Measurements from ENCODE around the gene YEATS2. TPM values are rescaled to one million over a fixed set of nuclear protein-coding genes. Genes with fewer than 3 reads are reported as not detected.
A peak's percentile ranks its signal among the peaks of the same experiment; 100 is the strongest.
"Not testable (repeated sequence)": the region's sequence is repeated elsewhere in the genome, so short reads cannot be mapped to it uniquely, and the experiment has no call there.

The YEATS2 gene
- polyA plus RNA-seq (2013, experiment 1 of 2), result 34.0 TPM
- 39.1 TPM for polyA plus RNA-seq (2013, experiment 2 of 2)

DNA sequence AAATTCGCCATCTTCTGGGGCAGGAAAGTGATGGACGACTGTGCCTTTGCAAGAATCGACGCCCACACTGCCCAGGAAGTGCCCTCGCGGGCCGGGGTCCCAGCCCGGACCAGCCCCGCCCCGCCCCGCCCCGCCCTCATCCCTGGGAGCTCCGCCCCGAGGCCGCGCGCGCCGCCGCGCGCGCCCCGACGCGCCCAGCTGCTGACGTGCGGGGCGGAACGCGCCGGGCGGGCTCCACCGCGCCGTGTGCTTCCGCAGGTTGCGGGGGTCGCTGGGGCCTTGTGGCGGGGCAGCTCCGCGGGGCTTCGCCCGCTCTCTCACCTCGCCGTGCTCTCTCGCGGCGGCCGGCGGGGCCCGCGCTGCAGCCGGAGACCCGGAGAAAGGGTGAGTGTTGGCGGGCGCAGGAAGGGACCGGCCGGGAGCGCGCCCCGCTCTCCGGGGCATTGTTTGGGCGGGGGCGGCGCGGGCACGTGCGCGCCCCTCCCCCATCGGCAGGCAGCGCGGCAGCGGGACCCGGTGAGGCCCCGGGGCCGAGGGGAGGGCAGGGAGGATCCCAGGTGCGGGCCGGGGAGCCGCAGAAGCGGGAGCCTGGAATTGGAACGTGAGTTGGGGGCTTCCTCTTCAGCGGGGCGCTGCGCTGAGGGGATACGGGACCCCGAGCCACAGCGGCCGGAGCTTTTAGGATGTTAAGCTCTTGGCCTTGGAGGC is at the start of gene YEATS2:
TSS of gene YEATS2 (plus strand) at position 188 of the 708 bp plus-strand sequence. CDS start 17,366 bp downstream, outside the sequence.
- Histone ChIP-seq H3K9ac (ENCODE audit: low read depth, low read length) (peak within 1 kb of the TSS; percentile 98), H3K36me3 (ENCODE audit: insufficient read depth, low read length) (no peaks in the 10 kb centered on the region), H3K27ac (ENCODE audit: low read depth, low read length) (peak within 1 kb of the TSS; percentile 91), H3K9me3 (ENCODE audit: insufficient read depth, low read depth, low read length) (no peaks in the 10 kb centered on the region), H3K27me3 (ENCODE audit: insufficient read depth, low read length) (no peaks in the 10 kb centered on the region), H3K4me1 (ENCODE audit: insufficient read depth, low read length) (peaks cover 12% of the 10 kb centered on the region), H3K4me3 (ENCODE audit: low read length) (peak within 1 kb of the TSS; percentile 79)
- WGBS, result under 1% methylated on average over 89 of the region's 89 CpGs

DNA sequence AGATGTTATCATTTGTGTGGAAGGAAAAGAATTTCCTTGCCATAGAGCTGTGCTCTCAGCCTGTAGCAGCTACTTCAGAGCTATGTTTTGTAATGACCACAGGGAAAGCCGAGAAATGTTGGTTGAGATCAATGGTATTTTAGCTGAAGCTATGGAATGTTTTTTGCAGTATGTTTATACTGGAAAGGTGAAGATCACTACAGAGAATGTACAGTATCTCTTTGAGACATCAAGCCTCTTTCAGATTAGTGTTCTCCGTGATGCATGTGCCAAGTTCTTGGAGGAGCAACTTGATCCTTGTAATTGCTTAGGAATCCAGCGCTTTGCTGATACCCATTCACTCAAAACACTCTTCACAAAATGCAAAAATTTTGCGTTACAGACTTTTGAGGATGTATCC is 47.0 kb upstream of the YEATS2 start:
- Histone ChIP-seq H3K36me3 (ENCODE audit: insufficient read depth, low read length) (peaks cover 54% of the 10 kb centered on the region), H3K27ac (ENCODE audit: low read depth, low read length) (no peak overlapping the region), H3K9me3 (ENCODE audit: insufficient read depth, low read depth, low read length) (peaks cover 50% of the 10 kb centered on the region), H3K4me1 (ENCODE audit: insufficient read depth, low read length) (no peaks in the 10 kb centered on the region), H3K9ac (ENCODE audit: low read depth, low read length) (no peak overlapping the region), H3K27me3 (ENCODE audit: insufficient read depth, low read length) (no peaks in the 10 kb centered on the region), H3K4me3 (ENCODE audit: low read length) (no peak overlapping the region)
- WGBS, result 95% methylated on average over 4 of the region's 4 CpGs

DNA sequence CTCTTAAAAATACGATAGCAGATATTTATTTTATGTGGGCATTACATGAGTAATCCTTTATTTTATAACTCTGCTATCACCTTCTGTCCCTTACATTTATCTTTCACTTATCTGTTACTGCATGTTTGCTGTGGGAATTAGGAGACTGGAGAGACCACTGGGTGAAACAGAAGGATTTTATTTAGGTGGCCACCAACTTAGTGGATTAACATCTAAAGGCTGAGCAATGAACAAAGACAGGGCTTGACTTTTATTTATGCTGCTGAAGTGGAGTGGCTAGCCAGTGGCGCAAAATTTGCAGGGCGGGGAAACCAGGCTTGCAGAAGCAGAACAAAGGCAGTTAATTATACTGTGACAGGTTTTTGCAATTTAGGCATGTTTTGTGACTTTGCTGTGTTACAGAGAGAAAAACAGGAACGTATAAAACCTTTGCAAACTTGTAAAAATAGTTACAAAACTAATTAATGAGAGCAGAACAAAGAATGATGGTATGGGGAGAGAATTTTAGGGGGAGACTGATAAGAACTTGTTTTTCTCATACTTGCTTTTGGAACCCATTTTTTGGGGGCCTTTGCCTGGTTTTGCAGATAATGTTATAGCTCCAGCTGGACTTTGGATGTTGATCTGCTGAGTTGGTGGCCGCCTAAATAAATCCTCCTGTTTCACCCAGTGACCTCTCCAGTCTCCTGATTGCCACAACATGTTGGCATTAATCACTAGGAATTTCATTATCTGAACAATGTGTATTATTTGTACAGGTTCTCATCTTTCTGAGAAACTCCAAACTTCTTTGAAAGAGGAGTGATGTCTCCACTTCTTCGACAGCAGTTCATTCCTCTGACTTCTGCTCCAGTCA is 44.2 kb upstream of the YEATS2 start:
- no peak overlapping the region for H3K27ac ChIP-seq (ENCODE audit: low read depth, low read length)
- H3K4me3 ChIP-seq (ENCODE audit: low read length), result no peak overlapping the region
- H3K9me3 ChIP-seq (ENCODE audit: insufficient read depth, low read depth, low read length), result peaks cover 50% of the 10 kb centered on the region
- H3K27me3 ChIP-seq (ENCODE audit: insufficient read depth, low read length), result no peaks in the 10 kb centered on the region
- WGBS, result 92% methylated on average over 5 of the region's 6 CpGs
- H3K9ac ChIP-seq (ENCODE audit: low read depth, low read length), result no peak overlapping the region
- no peaks in the 10 kb centered on the region for H3K4me1 ChIP-seq (ENCODE audit: insufficient read depth, low read length)
- H3K36me3 ChIP-seq (ENCODE audit: insufficient read depth, low read length), result peaks cover 56% of the 10 kb centered on the region

DNA sequence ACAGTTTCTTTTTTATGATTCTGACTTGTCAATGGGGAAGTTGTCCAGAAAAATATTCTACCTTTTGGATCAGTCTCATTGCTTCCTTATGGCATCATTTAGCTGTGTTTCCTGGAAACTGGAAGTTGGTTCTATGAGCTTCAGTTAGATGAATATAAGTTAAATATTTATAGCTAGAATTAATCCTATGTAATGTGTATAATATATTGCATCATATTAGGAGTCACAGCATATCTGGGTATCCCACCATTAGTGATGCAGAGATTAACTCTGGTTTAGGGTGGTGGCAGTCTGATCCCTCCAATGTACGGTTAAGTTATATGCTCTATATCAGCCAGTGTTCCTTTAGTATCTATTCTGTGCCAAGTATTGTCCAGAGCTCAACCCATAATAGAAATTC is 42.9 kb upstream of the YEATS2 start:
- Histone ChIP-seq H3K9ac (ENCODE audit: low read depth, low read length) (no peak overlapping the region), H3K9me3 (ENCODE audit: insufficient read depth, low read depth, low read length) (peaks cover 50% of the 10 kb centered on the region), H3K36me3 (ENCODE audit: insufficient read depth, low read length) (peaks cover 56% of the 10 kb centered on the region), H3K27ac (ENCODE audit: low read depth, low read length) (no peak overlapping the region), H3K4me1 (ENCODE audit: insufficient read depth, low read length) (no peaks in the 10 kb centered on the region), H3K27me3 (ENCODE audit: insufficient read depth, low read length) (no peaks in the 10 kb centered on the region), H3K4me3 (ENCODE audit: low read length) (no peak overlapping the region)
- WGBS, result 90% methylated on average over 1 of the region's 1 CpG

DNA sequence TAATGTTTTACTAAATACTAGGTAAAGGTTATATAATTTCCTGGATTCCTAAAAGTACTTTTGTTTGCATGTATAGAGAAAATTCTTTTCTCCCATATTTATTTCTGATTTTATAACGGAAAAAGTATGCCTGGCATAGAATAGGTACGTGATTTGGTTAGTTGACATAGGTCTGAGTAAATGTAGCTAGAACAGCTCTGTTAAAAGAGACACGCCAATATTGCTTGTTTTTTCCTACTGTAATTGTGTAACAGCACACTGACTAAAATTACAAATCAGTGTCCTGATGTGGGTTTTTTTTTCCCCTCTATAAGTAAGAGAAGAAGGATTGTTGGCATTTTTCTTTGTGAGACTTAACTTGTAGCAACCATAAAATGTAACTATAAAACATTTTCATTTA is 35.5 kb upstream of the YEATS2 start:
- Histone ChIP-seq H3K9ac (ENCODE audit: low read depth, low read length) (no peak overlapping the region), H3K4me3 (ENCODE audit: low read length) (no peak overlapping the region), H3K4me1 (ENCODE audit: insufficient read depth, low read length) (no peaks in the 10 kb centered on the region), H3K36me3 (ENCODE audit: insufficient read depth, low read length) (peaks cover 31% of the 10 kb centered on the region), H3K27me3 (ENCODE audit: insufficient read depth, low read length) (no peaks in the 10 kb centered on the region), H3K9me3 (ENCODE audit: insufficient read depth, low read depth, low read length) (0 out of 2 replicates have a peak, but pooled peaks cover under 1% of the 10 kb centered on the region), H3K27ac (ENCODE audit: low read depth, low read length) (no peak overlapping the region)
- 99% methylated on average over 3 of the region's 3 CpGs for WGBS

DNA sequence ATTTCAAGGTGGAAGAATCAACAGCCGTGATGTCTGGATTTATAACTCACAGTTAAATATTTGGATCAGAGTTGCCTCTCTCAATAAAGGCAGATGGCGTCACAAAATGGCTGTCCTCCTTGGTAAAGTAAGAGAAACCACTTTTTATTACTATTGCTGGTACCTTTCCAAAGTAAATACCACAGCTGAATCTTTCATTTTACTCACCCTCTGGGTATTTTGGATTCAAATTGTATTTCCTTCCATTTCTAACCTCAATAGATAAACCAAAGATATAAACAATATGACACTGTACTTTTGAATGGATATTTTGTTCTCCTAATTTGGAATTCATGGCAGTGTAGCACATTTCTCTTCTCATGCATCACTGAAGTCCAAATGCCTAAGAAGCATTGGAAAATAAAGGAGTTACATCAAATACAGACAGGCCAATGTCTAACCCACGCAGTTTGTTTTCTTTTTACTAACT is 32.6 kb upstream of the YEATS2 start:
- Histone ChIP-seq H3K4me3 (ENCODE audit: low read length) (no peak overlapping the region), H3K36me3 (ENCODE audit: insufficient read depth, low read length) (peaks cover 47% of the 10 kb centered on the region), H3K27ac (ENCODE audit: low read depth, low read length) (no peak overlapping the region), H3K9ac (ENCODE audit: low read depth, low read length) (no peak overlapping the region), H3K9me3 (ENCODE audit: insufficient read depth, low read depth, low read length) (peaks cover 3% of the 10 kb centered on the region; the same call in 1 of the 2 replicates), H3K27me3 (ENCODE audit: insufficient read depth, low read length) (no peaks in the 10 kb centered on the region), H3K4me1 (ENCODE audit: insufficient read depth, low read length) (no peaks in the 10 kb centered on the region)
- WGBS, result 99% methylated on average over 3 of the region's 3 CpGs

DNA sequence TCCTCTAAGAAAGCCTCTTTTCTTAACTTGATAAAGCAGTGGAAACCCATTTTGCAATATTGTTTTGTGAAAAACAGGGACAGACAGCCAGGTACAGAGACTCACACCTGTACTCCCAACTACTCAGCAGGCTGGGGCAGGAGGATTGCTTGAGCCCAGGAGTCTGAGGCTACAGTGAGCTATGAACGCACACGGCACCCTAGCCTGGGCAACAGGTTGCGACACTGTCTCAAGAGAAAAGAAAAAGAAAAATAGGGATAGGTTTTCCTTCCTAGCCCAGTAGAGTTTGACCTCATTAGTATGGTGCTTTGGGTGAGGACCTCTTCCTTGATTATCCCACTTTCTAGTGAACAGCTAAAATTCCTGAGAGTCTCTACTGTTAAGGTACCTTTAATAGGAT is 17.5 kb upstream of the YEATS2 start:
- no peak overlapping the region for H3K27ac ChIP-seq (ENCODE audit: low read depth, low read length)
- no peak overlapping the region for H3K9ac ChIP-seq (ENCODE audit: low read depth, low read length)
- 89% methylated on average over 3 of the region's 3 CpGs for WGBS
- H3K4me1 ChIP-seq (ENCODE audit: insufficient read depth, low read length), result no peaks in the 10 kb centered on the region
- no peaks in the 10 kb centered on the region for H3K27me3 ChIP-seq (ENCODE audit: insufficient read depth, low read length)
- H3K4me3 ChIP-seq (ENCODE audit: low read length), result no peak overlapping the region
- peaks cover 10% of the 10 kb centered on the region for H3K36me3 ChIP-seq (ENCODE audit: insufficient read depth, low read length)
- no peaks in the 10 kb centered on the region for H3K9me3 ChIP-seq (ENCODE audit: insufficient read depth, low read depth, low read length)

DNA sequence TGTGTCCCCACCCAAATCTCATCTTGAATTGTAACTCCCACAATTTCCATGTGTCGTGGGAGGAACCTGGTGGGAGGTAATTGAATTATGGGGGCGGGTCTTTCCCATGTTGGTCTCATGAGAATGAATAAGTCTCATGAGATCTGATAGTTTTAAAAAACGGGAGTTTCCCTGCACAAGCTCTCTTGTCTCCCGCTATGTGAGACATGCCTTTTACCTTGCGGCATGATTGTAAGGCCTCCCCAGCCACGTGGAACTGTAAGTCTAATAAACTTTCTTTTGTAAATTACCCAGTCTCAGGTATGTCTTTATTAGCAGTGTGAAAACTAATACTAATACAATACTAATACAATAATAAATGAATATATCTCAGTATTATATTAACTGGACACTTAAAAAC is 9.9 kb upstream of the YEATS2 start:
- Histone ChIP-seq H3K27ac (ENCODE audit: low read depth, low read length) (no peak overlapping the region), H3K9ac (ENCODE audit: low read depth, low read length) (no peak overlapping the region), H3K27me3 (ENCODE audit: insufficient read depth, low read length) (no peaks in the 10 kb centered on the region), H3K36me3 (ENCODE audit: insufficient read depth, low read length) (no peaks in the 10 kb centered on the region), H3K4me3 (ENCODE audit: low read length) (no peak overlapping the region), H3K9me3 (ENCODE audit: insufficient read depth, low read depth, low read length) (no peaks in the 10 kb centered on the region), H3K4me1 (ENCODE audit: insufficient read depth, low read length) (no peaks in the 10 kb centered on the region)
- WGBS, result 93% methylated on average over 6 of the region's 6 CpGs

DNA sequence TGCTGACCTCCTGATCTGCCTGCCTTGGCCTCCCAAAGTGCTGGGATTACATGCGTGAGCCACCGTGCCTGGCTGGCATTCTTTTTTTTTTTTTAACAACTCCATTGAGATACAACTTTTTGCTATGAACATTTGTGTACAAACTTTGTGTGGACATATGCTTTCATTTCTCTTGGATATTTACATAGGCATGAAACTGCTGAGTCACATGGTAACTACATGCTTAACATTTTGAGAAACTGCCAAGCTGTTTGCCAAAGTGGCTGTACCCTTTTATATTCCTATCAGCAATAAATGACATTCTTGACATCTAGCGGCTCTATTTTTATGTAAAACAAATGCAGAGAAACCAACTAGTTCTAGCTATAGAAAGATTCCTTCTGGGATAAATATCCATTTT is 8.7 kb upstream of the YEATS2 start:
- WGBS, result 96% methylated on average over 3 of the region's 3 CpGs
- Histone ChIP-seq H3K27me3 (ENCODE audit: insufficient read depth, low read length) (no peaks in the 10 kb centered on the region), H3K4me1 (ENCODE audit: insufficient read depth, low read length) (no peaks in the 10 kb centered on the region), H3K4me3 (ENCODE audit: low read length) (no peak overlapping the region), H3K9me3 (ENCODE audit: insufficient read depth, low read depth, low read length) (no peaks in the 10 kb centered on the region), H3K36me3 (ENCODE audit: insufficient read depth, low read length) (no peaks in the 10 kb centered on the region), H3K27ac (ENCODE audit: low read depth, low read length) (no peak overlapping the region), H3K9ac (ENCODE audit: low read depth, low read length) (no peak overlapping the region)

DNA sequence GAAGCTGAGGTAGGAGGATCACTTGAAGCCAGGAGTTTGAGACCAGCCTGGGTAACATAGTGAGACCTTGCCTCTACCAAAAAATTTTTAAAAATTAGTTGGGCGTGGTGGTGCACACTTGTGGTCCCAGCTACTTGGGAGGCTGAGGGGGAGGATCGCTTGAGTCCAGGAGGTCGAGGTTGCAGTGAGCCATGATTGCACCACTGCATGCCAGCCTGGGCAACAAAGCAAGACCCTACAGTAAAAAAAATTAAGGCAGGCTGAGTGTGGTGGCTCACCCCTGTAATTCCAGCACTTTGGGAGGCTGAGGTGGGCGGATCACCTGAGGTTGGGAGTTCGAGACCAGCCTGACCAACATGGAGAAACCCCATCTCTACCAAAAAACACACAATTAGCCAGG is 8.0 kb upstream of the YEATS2 start:
- H3K4me1 ChIP-seq (ENCODE audit: insufficient read depth, low read length); H3K9ac ChIP-seq (ENCODE audit: low read depth, low read length); H3K4me3 ChIP-seq (ENCODE audit: low read length); H3K27me3 ChIP-seq (ENCODE audit: insufficient read depth, low read length); H3K36me3 ChIP-seq (ENCODE audit: insufficient read depth, low read length); H3K9me3 ChIP-seq (ENCODE audit: insufficient read depth, low read depth, low read length); H3K27ac ChIP-seq (ENCODE audit: low read depth, low read length): not testable (repeated sequence)
- 95% methylated on average over 5 of the region's 5 CpGs for WGBS

DNA sequence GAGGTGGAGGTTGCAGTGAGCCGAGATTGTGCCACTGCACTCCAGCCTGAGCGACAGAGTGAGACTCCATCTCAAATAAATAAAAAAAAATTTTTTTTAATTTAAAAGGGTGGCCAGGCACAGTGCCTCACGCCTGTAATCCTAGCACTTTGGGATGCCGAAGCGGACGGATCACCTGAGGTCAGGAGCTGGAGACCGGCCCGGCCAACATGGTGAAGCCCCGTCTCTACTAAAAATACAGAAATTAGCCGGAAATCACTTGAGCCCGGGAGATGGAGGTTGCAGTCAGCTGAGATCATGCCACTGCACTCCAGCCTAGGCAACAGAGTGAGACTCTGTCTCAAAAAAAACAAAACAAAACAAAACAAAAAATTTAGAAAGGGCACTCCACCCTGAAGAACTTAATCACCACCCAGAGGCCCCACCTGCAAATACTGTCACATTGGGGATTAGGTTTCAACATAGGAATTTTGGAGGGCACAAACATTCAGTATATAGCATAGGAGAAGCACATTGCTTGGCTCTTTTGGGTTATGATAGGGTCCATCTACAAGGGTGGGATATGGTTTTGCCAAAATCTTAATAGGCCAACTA is 7.1 kb upstream of the YEATS2 start:
- Histone ChIP-seq H3K27me3 (ENCODE audit: insufficient read depth, low read length) (no peaks in the 10 kb centered on the region), H3K4me3 (ENCODE audit: low read length) (no peak overlapping the region), H3K4me1 (ENCODE audit: insufficient read depth, low read length) (no peaks in the 10 kb centered on the region), H3K9me3 (ENCODE audit: insufficient read depth, low read depth, low read length) (no peaks in the 10 kb centered on the region), H3K9ac (ENCODE audit: low read depth, low read length) (no peak overlapping the region), H3K27ac (ENCODE audit: low read depth, low read length) (no peak overlapping the region), H3K36me3 (ENCODE audit: insufficient read depth, low read length) (no peaks in the 10 kb centered on the region)
- 96% methylated on average over 10 of the region's 11 CpGs for WGBS

Measured in HUES64 (cell line).